HL-60 (cell line): ENCODE data around the gene USH2A.

ENCODE experiments used
- DNase-seq, 2 experiments: peaks; one replicate each; pipeline ENCODE4 v3.0.0-alpha.2; 2010 to 2020; ENCODE audit warnings: low read depth in 1 of 2, low spot score in 1 of 2
- H3K27ac ChIP-seq: fragments of 250-450 bp; sonication (Bioruptor Pico); replicated peaks from 2 replicates; pipeline ENCODE4 v1.5.1; 2020; ENCODE audit warnings: mild to moderate bottlenecking, moderate library complexity
- H3K27me3 ChIP-seq: fragments of 250-450 bp; sonication (Bioruptor Pico); 2 replicates; pipeline ENCODE4 v1.5.1; 2021; ENCODE audit warnings: mild to moderate bottlenecking, moderate library complexity; ENCODE audit not compliant: insufficient read depth, poor library complexity, severe bottlenecking
- H3K4me3 ChIP-seq: replicated peaks from 2 replicates; pipeline ENCODE4 v1.5.1; 2011; ENCODE audit warnings: mild to moderate bottlenecking, control low read depth, low read length; ENCODE audit not compliant: insufficient read depth
- GABPA ChIP-seq: IDR thresholded peaks from 2 replicates; pipeline ENCODE4 v1.6.1; 2012; ENCODE audit warnings: low read depth
- POLR2AphosphoS5 ChIP-seq: IDR thresholded peaks from 2 replicates; pipeline ENCODE4 v1.6.1; 2012; ENCODE audit warnings: low read depth
- REST ChIP-seq: IDR thresholded peaks from 2 replicates; pipeline ENCODE4 v1.6.1; 2012; ENCODE audit warnings: low read depth; ENCODE audit not compliant: insufficient replicate concordance
- SPI1 ChIP-seq: IDR thresholded peaks from 2 replicates; pipeline ENCODE4 v1.6.1; 2012; ENCODE audit warnings: low read depth, mild to moderate bottlenecking, borderline replicate concordance
- TF ChIP-seq, protein P1 (sequence below): IDR thresholded peaks from one replicate; pipeline ENCODE4 v1.5.1; 2011; ENCODE audit warnings: low read length, control low read depth, inconsistent platforms; ENCODE audit not compliant: insufficient read depth

USH2A gene

DNA sequence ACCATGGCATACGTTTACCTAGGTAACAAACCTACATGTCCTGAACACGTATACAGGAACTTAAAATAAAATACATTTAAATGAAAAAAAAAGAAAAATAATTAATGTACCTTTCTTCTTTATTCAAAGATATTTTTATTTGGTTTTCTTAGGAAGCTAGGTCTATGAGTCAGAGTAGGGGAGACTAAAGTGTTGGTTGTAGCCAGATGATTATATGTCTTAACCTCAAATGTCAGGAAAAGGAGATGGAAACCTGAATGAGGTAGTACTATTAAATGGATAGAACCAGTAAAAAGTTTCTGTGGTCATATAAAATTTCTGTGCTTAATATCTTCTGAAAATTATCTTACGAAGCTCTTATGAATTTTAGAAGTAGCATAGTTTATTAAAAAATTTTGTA lies 580.3 kb downstream of the USH2A start:
- no peak overlapping the region for H3K27ac ChIP-seq
- H3K4me3 ChIP-seq = no peak overlapping the region
- no peak for TF ChIP-seq SPI1
- no peak for TF ChIP-seq GABPA
- TF ChIP-seq, protein P1, sequence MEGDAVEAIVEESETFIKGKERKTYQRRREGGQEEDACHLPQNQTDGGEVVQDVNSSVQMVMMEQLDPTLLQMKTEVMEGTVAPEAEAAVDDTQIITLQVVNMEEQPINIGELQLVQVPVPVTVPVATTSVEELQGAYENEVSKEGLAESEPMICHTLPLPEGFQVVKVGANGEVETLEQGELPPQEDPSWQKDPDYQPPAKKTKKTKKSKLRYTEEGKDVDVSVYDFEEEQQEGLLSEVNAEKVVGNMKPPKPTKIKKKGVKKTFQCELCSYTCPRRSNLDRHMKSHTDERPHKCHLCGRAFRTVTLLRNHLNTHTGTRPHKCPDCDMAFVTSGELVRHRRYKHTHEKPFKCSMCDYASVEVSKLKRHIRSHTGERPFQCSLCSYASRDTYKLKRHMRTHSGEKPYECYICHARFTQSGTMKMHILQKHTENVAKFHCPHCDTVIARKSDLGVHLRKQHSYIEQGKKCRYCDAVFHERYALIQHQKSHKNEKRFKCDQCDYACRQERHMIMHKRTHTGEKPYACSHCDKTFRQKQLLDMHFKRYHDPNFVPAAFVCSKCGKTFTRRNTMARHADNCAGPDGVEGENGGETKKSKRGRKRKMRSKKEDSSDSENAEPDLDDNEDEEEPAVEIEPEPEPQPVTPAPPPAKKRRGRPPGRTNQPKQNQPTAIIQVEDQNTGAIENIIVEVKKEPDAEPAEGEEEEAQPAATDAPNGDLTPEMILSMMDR = no peak
- TF ChIP-seq POLR2AphosphoS5 = no peak
- DNase-seq = no peak
- H3K27me3 ChIP-seq = no peaks in the 10 kb centered on the region

DNA sequence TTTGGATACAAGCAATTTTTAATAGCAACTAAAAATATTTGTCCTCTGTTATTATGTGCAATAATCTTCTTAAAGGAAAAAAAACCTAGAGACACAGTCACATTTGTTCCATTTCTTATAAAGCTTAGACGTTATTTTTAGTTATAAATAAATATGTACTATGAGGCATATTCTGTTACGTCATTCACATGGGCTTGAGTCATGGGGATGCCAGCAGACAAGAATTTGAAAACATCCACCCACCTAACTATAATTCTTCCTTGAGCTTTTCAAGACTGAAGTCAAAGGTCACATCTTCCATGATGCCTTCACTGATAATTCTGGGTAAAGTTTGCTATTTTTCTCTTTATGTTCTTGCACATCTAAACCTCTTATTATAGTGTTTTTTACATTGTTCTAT lies 587.3 kb downstream of the USH2A start:
- TF ChIP-seq SPI1 = no peak
- TF ChIP-seq, protein P1 = no peak
- no peak for TF ChIP-seq POLR2AphosphoS5
- TF ChIP-seq GABPA = no peak
- TF ChIP-seq REST = no peak
- no peak for DNase-seq
- Histone ChIP-seq H3K27me3 (no peaks in the 10 kb centered on the region), H3K4me3 (no peak overlapping the region), H3K27ac (no peak overlapping the region)

DNA sequence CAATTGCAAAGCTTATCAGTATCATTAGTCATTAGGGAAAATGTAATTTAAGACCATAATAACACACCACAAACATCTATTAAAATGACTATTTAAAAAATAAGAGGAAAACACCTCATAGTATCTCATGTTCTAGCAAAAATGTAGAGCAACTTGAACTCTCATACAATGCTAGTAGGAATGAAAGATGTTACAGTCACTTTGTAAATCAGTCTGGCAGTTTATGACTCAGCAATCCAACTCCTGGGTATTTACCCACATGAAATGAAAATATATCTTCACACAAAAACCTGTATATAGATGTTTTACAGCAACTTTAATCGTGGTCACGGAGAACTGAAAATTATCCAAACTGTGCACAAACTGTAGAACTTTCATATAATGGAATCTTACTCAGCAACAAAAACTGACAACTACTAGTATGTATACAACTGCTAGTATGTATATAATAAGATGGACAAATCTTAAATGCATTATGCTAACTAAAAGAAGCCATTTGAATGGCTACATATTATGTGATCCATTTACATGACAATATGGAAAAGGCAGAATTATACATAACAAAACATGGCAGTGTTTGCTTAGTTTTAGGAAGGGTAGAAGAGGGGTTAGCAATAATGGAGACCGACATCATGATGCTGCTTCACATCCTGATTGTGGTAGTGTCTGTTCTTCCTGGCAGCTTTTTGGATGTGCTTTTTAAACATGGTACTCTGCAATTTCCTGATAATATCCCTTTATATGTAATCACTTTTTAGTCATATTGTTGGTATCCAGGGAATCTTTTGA lies 589.1 kb downstream of the USH2A start:
- Histone ChIP-seq H3K4me3 (no peak overlapping the region), H3K27ac (no peak overlapping the region), H3K27me3 (no peaks in the 10 kb centered on the region)
- no peak for DNase-seq
- TF ChIP-seq POLR2AphosphoS5 (no peak), GABPA (no peak), SPI1 (no peak), REST (no peak)
- TF ChIP-seq, protein P1 = no peak
